Activated T-helper 1 cell treated with anti-CD3 and anti-CD28 coated beads, Interleukin-12 subunit alpha, Interleukin-12 subunit beta, Interleukin-2, Interleukin-4 antibody, amounts not matched to agents 30 ng/mL and 10 ng/mL and 1 ng/mL, durations not matched to agents 14 hours and 24 hours and 36 hours (primary cell): Measurements from ENCODE around the gene BOLA1. TPM values are rescaled to one million over a fixed set of nuclear protein-coding genes. Genes with fewer than 3 reads are reported as not detected.
"Not testable (repeated sequence)": the region's sequence is repeated elsewhere in the genome, so short reads cannot be mapped to it uniquely, and the experiment has no call there.

Experiments used
- DNase-seq: peaks from one replicate; pipeline ENCODE4 v3.0.0; 2021; ENCODE audit warnings: low spot score
- H3K27ac Mint-ChIP-seq: one replicate; pipeline ENCODE4 v1.8.0; 2021; ENCODE audit warnings: mild to moderate bottlenecking, mixed read lengths
- H3K27me3 Mint-ChIP-seq: one replicate; pipeline ENCODE4 v1.8.0; 2022; ENCODE audit warnings: mild to moderate bottlenecking, moderate library complexity, mixed read lengths; ENCODE audit not compliant: insufficient read depth
- H3K36me3 Mint-ChIP-seq: one replicate; pipeline ENCODE4 v1.8.0; 2021; ENCODE audit warnings: low read depth, mixed read lengths
- H3K4me1 Mint-ChIP-seq: one replicate; pipeline ENCODE4 v1.8.0; 2021; ENCODE audit warnings: low read depth, mixed read lengths
- H3K4me3 Mint-ChIP-seq: one replicate; pipeline ENCODE4 v1.8.0; 2021; ENCODE audit warnings: mild to moderate bottlenecking, moderate library complexity, mixed read lengths
- H3K9me3 Mint-ChIP-seq: one replicate; pipeline ENCODE4 v1.8.0; 2021; ENCODE audit warnings: mixed read lengths
- intact Hi-C: fragments of 100-400 bp; cut with micrococcal nuclease; formaldehyde crosslinking; loops from one replicate; pipeline ENCODE4 v1.15.1; 2024
- total RNA-seq: library from RNA; stranded (reverse); gene quantifications from 2 replicates; pipeline ENCODE4 v1.2.3, GENCODE V29; 2022

Gene BOLA1
- total RNA-seq, 1 donor from 2014 or later: 23.9 TPM

DNA sequence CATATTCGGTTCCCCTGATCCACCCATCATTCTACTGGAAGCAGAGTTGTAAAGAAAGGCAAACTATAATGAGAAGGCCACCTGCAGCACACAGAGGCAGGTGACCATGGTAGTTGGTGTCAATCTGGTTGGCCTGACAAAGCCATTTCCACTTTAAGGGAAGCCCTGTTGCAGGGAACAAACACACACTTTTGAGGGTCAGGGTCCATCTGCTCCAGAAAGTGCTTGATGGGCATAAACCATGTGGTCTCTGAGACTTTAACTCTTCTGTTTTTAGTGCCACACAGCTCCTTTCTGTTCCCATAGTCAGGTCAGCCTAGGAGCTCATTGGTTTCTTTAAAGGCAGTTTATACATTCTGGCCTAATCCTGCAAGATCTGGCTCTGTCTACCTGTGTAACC is 17.5 kb upstream of the BOLA1 start:
- intact Hi-C loops: no loop called here
- Mint-ChIP-seq H3K27me3 (no peaks in the 10 kb centered on the region), H3K27ac (no peak overlapping the region), H3K9me3 (no peaks in the 10 kb centered on the region), H3K36me3 (peaks cover 3% of the 10 kb centered on the region), H3K4me3 (no peak overlapping the region), H3K4me1 (peaks cover 27% of the 10 kb centered on the region)
- DNase-seq: no peak

- no peaks in the 10 kb centered on the region for H3K9me3 Mint-ChIP-seq
- peaks cover 3% of the 10 kb centered on the region for H3K36me3 Mint-ChIP-seq
- intact Hi-C loops: no loop called here
- no peak for DNase-seq
- H3K4me1 Mint-ChIP-seq: peaks cover 27% of the 10 kb centered on the region
- peak overlapping the region; percentile 49 for H3K27ac Mint-ChIP-seq
- peak overlapping the region; percentile 44 for H3K4me3 Mint-ChIP-seq
- no peaks in the 10 kb centered on the region for H3K27me3 Mint-ChIP-seq
Measured at GRCh38 chr1:149883598-149884247, 15.6 kb upstream of the BOLA1 start.

DNA sequence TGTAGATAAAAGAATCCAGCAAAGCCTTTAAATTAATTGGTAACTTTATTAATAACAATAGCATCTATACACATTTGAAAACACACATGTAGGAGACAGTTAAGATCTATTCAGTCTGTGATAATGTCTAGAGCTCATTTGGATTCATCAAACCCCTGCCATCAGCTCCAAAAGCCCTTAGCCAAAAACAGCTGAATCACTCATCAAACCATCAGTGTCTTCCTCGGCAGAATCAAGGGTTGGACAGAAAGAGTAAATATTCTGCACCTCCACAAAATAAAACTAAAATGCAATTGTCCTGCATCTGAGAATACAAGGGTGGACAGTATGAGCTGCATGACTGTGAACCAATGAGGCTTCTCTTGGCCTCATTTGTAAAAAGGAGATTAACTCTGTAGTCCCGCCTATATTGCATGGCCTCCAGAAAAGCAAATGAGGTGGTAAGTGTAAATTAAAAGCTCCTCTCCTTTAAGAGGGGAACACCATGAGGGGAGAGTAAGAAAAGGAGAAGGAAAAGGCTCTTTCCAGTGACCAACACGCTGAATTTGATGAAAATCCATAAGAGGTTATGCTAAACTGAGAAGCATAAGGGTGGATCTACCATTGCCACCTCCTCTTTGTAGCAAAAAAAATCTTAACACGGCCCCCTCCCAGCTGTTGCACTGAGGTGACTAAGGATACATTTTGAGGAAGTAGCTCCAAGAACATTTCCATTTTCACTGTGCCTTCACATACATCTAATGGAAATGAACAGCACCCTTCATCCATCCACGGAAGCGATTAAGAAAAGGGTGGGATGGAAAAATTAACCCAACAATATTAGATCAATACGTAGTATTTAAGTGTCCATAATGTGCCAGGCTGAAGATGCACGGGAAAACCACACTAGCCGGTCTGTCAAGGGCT is 14.7 kb upstream of the BOLA1 start:
- H3K36me3 Mint-ChIP-seq: peaks cover 1% of the 10 kb centered on the region
- H3K4me1 Mint-ChIP-seq: peaks cover 18% of the 10 kb centered on the region
- DNase-seq: no peak
- H3K4me3 Mint-ChIP-seq: no peak overlapping the region
- no peaks in the 10 kb centered on the region for H3K9me3 Mint-ChIP-seq
- intact Hi-C loops: no loop called here
- H3K27me3 Mint-ChIP-seq: no peaks in the 10 kb centered on the region
- H3K27ac Mint-ChIP-seq: no peak overlapping the region

GRCh38 chr1:149885339-149886120 is 13.8 kb upstream of the BOLA1 start:
- H3K27me3 Mint-ChIP-seq: no peaks in the 10 kb centered on the region
- DNase-seq: peak; percentile 66
- H3K36me3 Mint-ChIP-seq: peaks cover 1% of the 10 kb centered on the region
- H3K4me3 Mint-ChIP-seq: no peak overlapping the region
- intact Hi-C loops: loop anchor here (1.0 to 2.0 kb wide), 5 partner anchors 14 to 349 kb away; partner anchors contain the start of genes BOLA1, SF3B4 and VPS45
- no peak overlapping the region for H3K27ac Mint-ChIP-seq
- H3K4me1 Mint-ChIP-seq: peaks cover 15% of the 10 kb centered on the region
- H3K9me3 Mint-ChIP-seq: no peaks in the 10 kb centered on the region

DNA sequence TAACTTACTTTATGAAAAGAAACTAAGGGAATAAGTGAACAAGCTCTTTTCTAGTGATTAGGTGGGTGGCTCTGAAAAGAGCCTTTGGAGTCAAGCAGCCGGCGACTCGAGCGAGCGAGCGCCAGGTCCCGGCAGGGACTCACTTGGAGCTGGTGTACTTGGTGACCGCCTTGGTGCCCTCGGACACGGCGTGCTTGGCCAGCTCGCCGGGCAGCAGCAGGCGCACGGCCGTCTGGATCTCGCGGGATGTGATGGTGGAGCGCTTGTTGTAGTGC is 13.3 kb upstream of the BOLA1 start:
- H3K27ac Mint-ChIP-seq, H3K36me3 Mint-ChIP-seq, H3K27me3 Mint-ChIP-seq, H3K9me3 Mint-ChIP-seq, H3K4me3 Mint-ChIP-seq, DNase-seq: not testable (repeated sequence)
- peaks cover 15% of the 10 kb centered on the region for H3K4me1 Mint-ChIP-seq
- intact Hi-C loops: loop anchor here (1.0 to 2.0 kb wide), 5 partner anchors 13 to 348 kb away; partner anchors contain the start of genes BOLA1, SF3B4 and VPS45

DNA sequence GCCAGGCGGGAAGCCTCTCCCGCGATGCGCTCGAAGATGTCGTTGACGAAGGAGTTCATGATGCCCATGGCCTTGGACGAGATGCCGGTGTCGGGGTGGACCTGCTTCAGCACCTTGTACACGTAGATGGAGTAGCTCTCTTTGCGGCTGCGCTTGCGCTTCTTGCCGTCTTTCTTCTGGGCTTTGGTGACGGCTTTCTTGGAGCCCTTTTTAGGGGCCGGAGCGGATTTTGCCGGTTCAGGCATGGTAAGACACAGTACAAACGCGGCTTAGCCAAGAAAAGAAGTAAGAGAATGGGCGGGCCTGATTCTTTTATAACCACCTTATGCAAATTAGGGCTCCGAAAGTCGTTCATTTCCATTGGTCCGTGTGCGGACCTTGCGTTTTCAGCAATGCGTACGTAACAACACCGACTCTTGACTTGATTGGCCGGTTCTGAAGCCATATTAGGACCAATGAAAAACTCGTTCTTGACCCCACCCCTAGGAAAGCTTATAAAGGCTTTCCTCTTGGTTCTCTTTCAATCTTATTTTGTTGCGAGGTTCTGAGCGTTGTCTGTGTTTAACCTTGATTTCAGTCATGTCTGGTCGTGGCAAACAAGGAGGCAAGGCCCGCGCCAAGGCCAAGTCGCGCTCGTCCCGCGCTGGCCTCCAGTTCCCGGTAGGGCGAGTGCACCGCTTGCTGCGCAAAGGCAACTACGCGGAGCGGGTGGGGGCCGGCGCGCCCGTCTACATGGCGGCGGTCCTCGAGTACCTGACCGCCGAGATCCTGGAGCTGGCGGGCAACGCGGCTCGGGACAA is 12.8 kb upstream of the BOLA1 start:
- Mint-ChIP-seq H3K27ac (no peak overlapping the region), H3K9me3 (no peaks in the 10 kb centered on the region), H3K4me1 (peaks cover 13% of the 10 kb centered on the region), H3K27me3 (no peaks in the 10 kb centered on the region), H3K4me3 (no peak overlapping the region), H3K36me3 (peaks cover 1% of the 10 kb centered on the region)
- intact Hi-C loops: loop anchor here (1.0 to 2.0 kb wide), 5 partner anchors 13 to 348 kb away; partner anchors contain the start of genes BOLA1, SF3B4 and VPS45
- DNase-seq: peak; percentile 90

DNA sequence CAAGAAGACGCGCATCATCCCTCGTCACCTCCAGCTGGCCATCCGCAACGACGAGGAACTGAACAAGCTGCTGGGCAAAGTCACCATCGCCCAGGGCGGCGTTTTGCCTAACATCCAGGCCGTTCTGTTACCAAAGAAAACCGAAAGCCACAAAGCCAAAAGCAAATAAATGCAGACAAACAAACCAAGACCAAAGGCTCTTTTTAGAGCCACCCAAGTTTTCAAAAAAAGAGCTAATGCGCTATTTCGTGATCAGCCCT is 12.2 kb upstream of the BOLA1 start:
- H3K4me1 Mint-ChIP-seq, H3K27me3 Mint-ChIP-seq, H3K4me3 Mint-ChIP-seq, H3K36me3 Mint-ChIP-seq, H3K27ac Mint-ChIP-seq, H3K9me3 Mint-ChIP-seq, DNase-seq: not testable (repeated sequence)
- intact Hi-C loops: loop anchor here (2.0 kb wide), 1 partner anchor 122 kb away; no protein-coding TSS in a partner anchor

GRCh38 chr1:149887456-149888246 is 11.7 kb upstream of the BOLA1 start:
- peak; percentile 80 for DNase-seq
- Mint-ChIP-seq H3K4me3 (no peak overlapping the region), H3K27me3 (no peaks in the 10 kb centered on the region), H3K4me1 (peaks cover 4% of the 10 kb centered on the region), H3K36me3 (no peaks in the 10 kb centered on the region), H3K27ac (no peak overlapping the region), H3K9me3 (no peaks in the 10 kb centered on the region)
- intact Hi-C loops: loop anchor here (2.0 kb wide), 2 partner anchors 121 to 163 kb away; no protein-coding TSS in a partner anchor

DNA sequence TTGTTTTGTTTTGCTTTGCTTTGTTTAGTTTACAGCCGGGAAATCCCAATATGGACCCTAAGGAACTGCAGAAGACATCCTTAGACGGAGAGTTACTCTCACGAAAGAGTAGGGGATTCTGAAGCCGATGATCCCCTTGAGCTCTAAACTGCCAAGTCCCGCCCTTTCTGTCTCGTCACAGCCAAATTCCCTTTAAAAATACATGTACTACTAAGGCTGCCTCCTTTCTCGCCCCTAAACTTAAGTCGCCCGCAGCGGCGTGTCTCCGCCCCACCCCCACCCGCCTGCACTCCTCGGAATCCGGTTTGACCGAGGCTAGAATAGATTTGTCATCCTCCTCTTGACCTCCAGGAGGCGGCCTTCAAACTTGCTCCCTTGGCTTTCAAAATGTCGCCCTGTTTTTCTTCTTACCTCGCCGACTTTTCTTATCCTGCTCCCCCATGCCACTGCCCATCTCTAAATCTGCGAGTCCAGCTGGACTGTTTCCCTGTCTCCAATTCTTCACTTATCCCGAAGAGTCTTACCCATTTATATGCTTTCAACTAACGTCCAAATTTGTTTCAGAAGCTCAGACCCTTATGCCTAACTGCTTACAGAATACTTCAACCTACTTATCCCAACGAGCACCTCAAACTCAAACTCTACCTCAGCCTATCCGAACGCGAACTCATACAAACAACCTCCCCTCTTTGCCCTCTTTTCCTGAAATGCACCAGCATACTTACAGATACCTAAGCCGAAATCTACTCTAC is 10.9 kb upstream of the BOLA1 start:
- no peaks in the 10 kb centered on the region for H3K9me3 Mint-ChIP-seq
- intact Hi-C loops: loop anchor here (2.0 kb wide), 1 partner anchor 162 kb away; no protein-coding TSS in a partner anchor
- H3K27me3 Mint-ChIP-seq: no peaks in the 10 kb centered on the region
- H3K4me1 Mint-ChIP-seq: peaks cover 4% of the 10 kb centered on the region
- no peak overlapping the region for H3K4me3 Mint-ChIP-seq
- DNase-seq: peak; percentile 67
- no peak overlapping the region for H3K27ac Mint-ChIP-seq
- H3K36me3 Mint-ChIP-seq: no peaks in the 10 kb centered on the region

- H3K27ac Mint-ChIP-seq: no peak overlapping the region
- intact Hi-C loops: loop anchor here (2.0 kb wide), 1 partner anchor 162 kb away; no protein-coding TSS in a partner anchor
Measured at GRCh38 chr1:149888999-149889289, 10.4 kb upstream of the BOLA1 start.

DNA sequence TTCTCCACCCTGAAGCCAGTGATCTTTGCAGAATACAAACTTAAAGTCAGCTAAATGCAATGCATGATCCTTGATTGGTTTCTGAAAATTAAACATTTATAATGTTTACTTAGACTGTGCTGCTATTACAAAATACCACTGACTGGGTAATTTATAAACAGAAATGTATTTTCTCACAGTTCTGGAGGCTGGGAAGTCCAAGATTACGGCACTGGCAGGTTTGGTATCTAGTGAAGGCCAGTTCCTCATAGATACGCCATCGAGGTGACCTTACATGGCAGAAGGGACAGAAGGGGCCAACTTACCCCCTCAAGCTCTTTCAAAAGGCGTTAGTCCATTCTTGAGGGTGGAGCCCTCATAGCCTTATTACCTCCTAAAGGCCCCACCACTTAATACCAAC is 2.8 kb upstream of the BOLA1 start:
- H3K4me1 Mint-ChIP-seq: peaks cover 32% of the 10 kb centered on the region
- no peak for DNase-seq
- no peak overlapping the region for H3K4me3 Mint-ChIP-seq
- H3K36me3 Mint-ChIP-seq: peaks cover 5% of the 10 kb centered on the region
- H3K27ac Mint-ChIP-seq: no peak overlapping the region
- H3K27me3 Mint-ChIP-seq: peaks cover 2% of the 10 kb centered on the region
- intact Hi-C loops: loop anchor here (10.0 kb wide), 3 partner anchors 68 to 318 kb away; no protein-coding TSS in a partner anchor
- H3K9me3 Mint-ChIP-seq: no peaks in the 10 kb centered on the region

More at GRCh38 chr1:149888999-149889289, 10.4 kb upstream of the BOLA1 start:
- no peaks in the 10 kb centered on the region for H3K9me3 Mint-ChIP-seq
- no peaks in the 10 kb centered on the region for H3K36me3 Mint-ChIP-seq
- peaks cover 4% of the 10 kb centered on the region for H3K4me1 Mint-ChIP-seq
- no peak for DNase-seq
- no peaks in the 10 kb centered on the region for H3K27me3 Mint-ChIP-seq
- no peak overlapping the region for H3K4me3 Mint-ChIP-seq
